Measurements from ENCODE around the gene ZNF611. TPM values are rescaled to one million over a fixed set of nuclear protein-coding genes. Genes with fewer than 3 reads are reported as not detected.
A peak's percentile ranks its signal among the peaks of the same experiment; 100 is the strongest.

Gene ZNF611
- total RNA-seq, 1 experiment from 2014 or later = 25.5 TPM

DNA sequence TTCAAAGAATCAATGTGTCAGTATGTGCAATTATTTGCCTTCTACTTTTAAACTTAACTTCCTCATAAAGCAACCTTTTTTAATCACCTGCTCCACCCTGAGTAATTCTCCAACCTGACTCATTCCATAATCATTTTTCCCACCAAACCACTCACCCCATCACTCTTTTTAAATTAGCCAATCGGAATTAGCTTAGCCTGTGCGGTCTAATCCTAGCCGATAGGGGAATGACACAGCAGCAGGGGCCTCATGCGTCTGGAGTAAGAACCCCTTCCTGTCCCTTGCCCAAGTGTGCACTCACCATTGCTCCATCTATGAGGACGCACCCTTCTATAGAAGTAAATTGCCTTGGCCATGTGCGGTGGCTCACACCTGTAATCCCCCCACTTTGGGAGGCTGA is 69.3 kb downstream of the ZNF611 start:
- no peaks in the 10 kb centered on the region for H3K79me2 ChIP-seq (ENCODE audit: low read depth)
- H3K27ac ChIP-seq = peak overlapping the region; percentile 70
- DNase-seq = peak; percentile 21 to 79
- H3K9me2 ChIP-seq (ENCODE audit: insufficient read depth) = no peaks in the 10 kb centered on the region
- CTCF ChIA-PET = no interaction called here
- H3K4me1 ChIP-seq (replicated peaks; ENCODE audit: insufficient read depth) = peaks cover 13% of the 10 kb centered on the region
- H3K36me3 ChIP-seq (ENCODE audit: low read depth) = peaks cover 5% of the 10 kb centered on the region
- no peak overlapping the region for H2AFZ ChIP-seq
- intact Hi-C loops (cut with micrococcal nuclease; ENCODE audit: unreplicated experiment) = no loop called here
- TF ChIP-seq, protein P1, sequence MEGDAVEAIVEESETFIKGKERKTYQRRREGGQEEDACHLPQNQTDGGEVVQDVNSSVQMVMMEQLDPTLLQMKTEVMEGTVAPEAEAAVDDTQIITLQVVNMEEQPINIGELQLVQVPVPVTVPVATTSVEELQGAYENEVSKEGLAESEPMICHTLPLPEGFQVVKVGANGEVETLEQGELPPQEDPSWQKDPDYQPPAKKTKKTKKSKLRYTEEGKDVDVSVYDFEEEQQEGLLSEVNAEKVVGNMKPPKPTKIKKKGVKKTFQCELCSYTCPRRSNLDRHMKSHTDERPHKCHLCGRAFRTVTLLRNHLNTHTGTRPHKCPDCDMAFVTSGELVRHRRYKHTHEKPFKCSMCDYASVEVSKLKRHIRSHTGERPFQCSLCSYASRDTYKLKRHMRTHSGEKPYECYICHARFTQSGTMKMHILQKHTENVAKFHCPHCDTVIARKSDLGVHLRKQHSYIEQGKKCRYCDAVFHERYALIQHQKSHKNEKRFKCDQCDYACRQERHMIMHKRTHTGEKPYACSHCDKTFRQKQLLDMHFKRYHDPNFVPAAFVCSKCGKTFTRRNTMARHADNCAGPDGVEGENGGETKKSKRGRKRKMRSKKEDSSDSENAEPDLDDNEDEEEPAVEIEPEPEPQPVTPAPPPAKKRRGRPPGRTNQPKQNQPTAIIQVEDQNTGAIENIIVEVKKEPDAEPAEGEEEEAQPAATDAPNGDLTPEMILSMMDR (conservative IDR thresholded peaks at IDR 0.05) = no peak
- TF ChIP-seq EZH2 (IDR thresholded peaks at IDR 0.05; ENCODE audit: low read depth) = no peak
- no peaks in the 10 kb centered on the region for H3K27me3 ChIP-seq (ENCODE audit: insufficient read depth, low read depth)
- H3K4me3 ChIP-seq = no peak overlapping the region
- POLR2A ChIA-PET (ENCODE audit: unreplicated experiment) = interaction anchor here (0.6 kb wide), 1 partner anchor 24 kb away, joined by 4 read pairs; no protein-coding TSS in a partner anchor
- H3K9me3 ChIP-seq (ENCODE audit: insufficient read depth, low read depth) = peaks cover 13% of the 10 kb centered on the region
- no TSS peak for BruUV-seq (replicated peaks)
- no peak overlapping the region for H3K4me2 ChIP-seq
- no peaks in the 10 kb centered on the region for H4K20me1 ChIP-seq (ENCODE audit: insufficient read depth)
- H3F3A ChIP-seq (ENCODE audit: insufficient read depth, low read depth) = peaks cover 16% of the 10 kb centered on the region; the same call in 1 of the 2 replicates

DNA sequence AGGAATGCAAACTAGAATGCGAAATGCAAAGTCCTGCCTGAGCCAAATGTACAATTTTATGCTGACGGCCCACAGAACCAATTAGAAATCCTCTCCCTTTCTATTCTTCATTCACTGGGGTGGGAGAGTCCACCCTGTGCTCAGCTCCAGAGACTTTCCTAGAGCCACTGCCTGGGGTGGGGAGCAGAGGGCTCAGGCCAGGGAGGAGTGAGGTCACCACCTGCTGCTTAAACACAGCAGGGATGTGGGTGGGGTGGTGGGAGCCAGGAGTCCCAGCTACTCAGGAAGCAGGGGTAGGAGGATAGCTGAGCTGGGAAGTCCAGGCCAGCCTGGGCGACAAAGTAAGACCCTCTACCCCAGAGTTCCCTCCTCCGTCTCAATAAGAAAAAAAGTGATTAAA is 69.8 kb downstream of the ZNF611 start:
- Histone ChIP-seq H3K36me3 (ENCODE audit: low read depth) (peaks cover 6% of the 10 kb centered on the region; the same call in 1 of the 2 replicates), H3K79me2 (ENCODE audit: low read depth) (no peaks in the 10 kb centered on the region), H3K9me3 (ENCODE audit: insufficient read depth, low read depth) (peaks cover 8% of the 10 kb centered on the region), H3K4me3 (no peak overlapping the region), H3K27ac (peak overlapping the region; percentile 70), H3K4me1 (replicated peaks; ENCODE audit: insufficient read depth) (peaks cover 13% of the 10 kb centered on the region), H3K27me3 (ENCODE audit: insufficient read depth, low read depth) (no peaks in the 10 kb centered on the region), H2AFZ (no peak overlapping the region), H3K4me2 (no peak overlapping the region), H3F3A (ENCODE audit: insufficient read depth, low read depth) (peaks cover 11% of the 10 kb centered on the region; the same call in 1 of the 2 replicates), H4K20me1 (ENCODE audit: insufficient read depth) (no peaks in the 10 kb centered on the region), H3K9me2 (ENCODE audit: insufficient read depth) (no peaks in the 10 kb centered on the region)
- TF ChIP-seq EZH2 (IDR thresholded peaks at IDR 0.05; ENCODE audit: low read depth) = no peak
- TF ChIP-seq, protein P1 (conservative IDR thresholded peaks at IDR 0.05) = no peak
- BruUV-seq (replicated peaks) = TSS peak; percentile 71
- DNase-seq = no peak
- intact Hi-C loops (cut with micrococcal nuclease; ENCODE audit: unreplicated experiment) = no loop called here
- ChIA-PET CTCF (no interaction called here), POLR2A (ENCODE audit: unreplicated experiment) (interaction anchor here (0.6 kb wide), 1 partner anchor 961 kb away, joined by 4 read pairs; no protein-coding TSS in a partner anchor)

DNA sequence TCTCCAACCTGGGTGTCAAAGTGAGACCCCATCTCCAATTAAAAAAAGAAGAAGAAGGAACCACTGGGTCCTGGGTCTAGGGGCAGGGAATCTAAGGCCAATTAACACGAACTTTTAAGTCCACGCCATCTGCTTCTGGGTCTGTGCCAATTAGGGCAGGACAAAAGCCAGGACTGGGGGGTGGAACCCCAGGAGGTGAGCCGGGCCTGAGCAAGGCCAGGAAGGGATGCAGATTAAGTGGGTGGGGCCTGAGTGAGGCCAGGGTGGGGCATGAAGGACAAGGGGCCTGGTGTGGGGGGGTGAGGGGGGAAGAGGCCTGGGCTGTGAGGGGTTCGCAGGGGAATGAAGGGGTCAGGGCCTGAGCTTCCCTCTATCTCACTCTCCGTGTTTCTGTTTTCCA is 70.4 kb downstream of the ZNF611 start:
- no peaks in the 10 kb centered on the region for H3K27me3 ChIP-seq (ENCODE audit: insufficient read depth, low read depth)
- no peaks in the 10 kb centered on the region for H3K9me2 ChIP-seq (ENCODE audit: insufficient read depth)
- no peaks in the 10 kb centered on the region for H4K20me1 ChIP-seq (ENCODE audit: insufficient read depth)
- no TSS peak for BruUV-seq (replicated peaks)
- DNase-seq = no peak
- H3K4me3 ChIP-seq = no peak overlapping the region
- peaks cover 7% of the 10 kb centered on the region; the same call in 1 of the 2 replicates for H3K9me3 ChIP-seq (ENCODE audit: insufficient read depth, low read depth)
- intact Hi-C loops (cut with micrococcal nuclease; ENCODE audit: unreplicated experiment) = no loop called here
- peaks cover 13% of the 10 kb centered on the region for H3K4me1 ChIP-seq (replicated peaks; ENCODE audit: insufficient read depth)
- H3K27ac ChIP-seq = no peak overlapping the region
- H2AFZ ChIP-seq = no peak overlapping the region
- H3K79me2 ChIP-seq (ENCODE audit: low read depth) = no peaks in the 10 kb centered on the region
- H3F3A ChIP-seq (ENCODE audit: insufficient read depth, low read depth) = peaks cover 6% of the 10 kb centered on the region; the same call in 1 of the 2 replicates
- CTCF ChIA-PET = no interaction called here
- H3K36me3 ChIP-seq (ENCODE audit: low read depth) = peaks cover 10% of the 10 kb centered on the region; the same call in 1 of the 2 replicates
- TF ChIP-seq, protein P1 (conservative IDR thresholded peaks at IDR 0.05) = no peak
- no peak for TF ChIP-seq EZH2 (IDR thresholded peaks at IDR 0.05; ENCODE audit: low read depth)
- no peak overlapping the region for H3K4me2 ChIP-seq
- POLR2A ChIA-PET (ENCODE audit: unreplicated experiment) = interaction anchor here (0.6 kb wide), 1 partner anchor 960 kb away, joined by 4 read pairs; no protein-coding TSS in a partner anchor
